ENCODE results near the gene PPFIBP1.

The PPFIBP1 gene

GRCh38 chr12:27554421-27555186 is 30.6 kb downstream of the PPFIBP1 start:
- DNase-seq (ENCODE audit: extremely low read depth, low read depth) = no peak
- TF ChIP-seq CTCF (IDR thresholded peaks at IDR 0.05; ENCODE audit: low read depth, low read length) = no peak

GRCh38 chr12:27555361-27555760 is 31.4 kb downstream of the PPFIBP1 start:
- DNase-seq (ENCODE audit: extremely low read depth, low read depth) = no peak
- no peak for TF ChIP-seq CTCF (IDR thresholded peaks at IDR 0.05; ENCODE audit: low read depth, low read length)

GRCh38 chr12:27555925-27556778 is 32.1 kb downstream of the PPFIBP1 start:
- TF ChIP-seq CTCF (IDR thresholded peaks at IDR 0.05; ENCODE audit: low read depth, low read length) = no peak

GRCh38 chr12:27560126-27560525 is 36.1 kb downstream of the PPFIBP1 start:
- no peak for DNase-seq (ENCODE audit: extremely low read depth, low read depth)
- TF ChIP-seq CTCF (IDR thresholded peaks at IDR 0.05; ENCODE audit: low read depth, low read length) = no peak

More at GRCh38 chr12:27555925-27556778, 32.1 kb downstream of the PPFIBP1 start:
- DNase-seq (ENCODE audit: extremely low read depth, low read depth) = no peak

GRCh38 chr12:27561535-27562350 is 37.7 kb downstream of the PPFIBP1 start:
- no peak for DNase-seq (ENCODE audit: extremely low read depth, low read depth)
- TF ChIP-seq CTCF (IDR thresholded peaks at IDR 0.05; ENCODE audit: low read depth, low read length) = no peak

GRCh38 chr12:27564612-27565213 is 40.7 kb downstream of the PPFIBP1 start:
- no peak for TF ChIP-seq CTCF (IDR thresholded peaks at IDR 0.05; ENCODE audit: low read depth, low read length)
- DNase-seq (ENCODE audit: extremely low read depth, low read depth) = no peak
